Glutamatergic neuron (in vitro differentiated cells): ENCODE data around the gene NUP107. TPM values are rescaled to one million over a fixed set of nuclear protein-coding genes. Genes with fewer than 3 reads are reported as not detected.

ENCODE experiments used
- DNase-seq: peaks from one replicate; pipeline ENCODE4 v3.0.0; 2022
- H3K27ac Mint-ChIP-seq: one replicate; pipeline ENCODE4 v1.8.0; 2020; ENCODE audit warnings: mild to moderate bottlenecking, mixed read lengths, inconsistent platforms; ENCODE audit not compliant: unreplicated experiment
- H3K27me3 Mint-ChIP-seq: one replicate; pipeline ENCODE4 v1.8.0; 2020; ENCODE audit warnings: mild to moderate bottlenecking, moderate library complexity, mixed read lengths, inconsistent platforms; ENCODE audit not compliant: unreplicated experiment
- H3K36me3 Mint-ChIP-seq: one replicate; pipeline ENCODE4 v1.8.0; 2020; ENCODE audit warnings: mild to moderate bottlenecking, mixed read lengths, inconsistent platforms; ENCODE audit not compliant: unreplicated experiment
- H3K4me1 Mint-ChIP-seq: one replicate; pipeline ENCODE4 v1.8.0; 2020; ENCODE audit warnings: mild to moderate bottlenecking, low read depth, mixed read lengths, inconsistent platforms; ENCODE audit not compliant: unreplicated experiment
- H3K4me3 Mint-ChIP-seq: one replicate; pipeline ENCODE4 v1.8.0; 2020; ENCODE audit warnings: mild to moderate bottlenecking, mixed read lengths, inconsistent platforms; ENCODE audit not compliant: unreplicated experiment
- H3K9me3 Mint-ChIP-seq: one replicate; pipeline ENCODE4 v1.8.0; 2020; ENCODE audit warnings: mild to moderate bottlenecking, moderate library complexity, mixed read lengths, inconsistent platforms; ENCODE audit not compliant: unreplicated experiment
- CTCF ChIP-seq: fragments of 200-600 bp; sonication (generic); IDR thresholded peaks from one replicate; pipeline ENCODE4 v1.5.0; 2021; ENCODE audit not compliant: partially characterized antibody, unreplicated experiment
- total RNA-seq: library from RNA; stranded (reverse); fragmentation: NEBNext Ultra II Directional; extraction: Animal tissue kit (Norgen Biotek cat#: 25700); gene quantifications from one replicate; pipeline ENCODE4 v1.2.1, GENCODE V29; 2021; ENCODE audit not compliant: unreplicated experiment

NUP107 gene
- total RNA-seq, 1 donor from 2014 or later = 51.6 TPM

GRCh38 chr12:68784015-68784414 lies 97.2 kb downstream of the NUP107 start:
- TF ChIP-seq CTCF = no peak
- Mint-ChIP-seq H3K4me1 (peaks cover 2% of the 10 kb centered on the region), H3K36me3 (no peaks in the 10 kb centered on the region), H3K9me3 (no peaks in the 10 kb centered on the region), H3K4me3 (no peak overlapping the region), H3K27me3 (peaks cover 2% of the 10 kb centered on the region), H3K27ac (no peak overlapping the region)
- DNase-seq = no peak

GRCh38 chr12:68785358-68785757 lies 98.6 kb downstream of the NUP107 start:
- H3K36me3 Mint-ChIP-seq = no peaks in the 10 kb centered on the region
- DNase-seq = no peak
- no peak overlapping the region for H3K27ac Mint-ChIP-seq
- TF ChIP-seq CTCF = no peak
- no peaks in the 10 kb centered on the region for H3K9me3 Mint-ChIP-seq
- peaks cover 2% of the 10 kb centered on the region for H3K4me1 Mint-ChIP-seq
- no peak overlapping the region for H3K4me3 Mint-ChIP-seq
- peaks cover 2% of the 10 kb centered on the region for H3K27me3 Mint-ChIP-seq

GRCh38 chr12:68785823-68786222 lies 99.0 kb downstream of the NUP107 start:
- Mint-ChIP-seq H3K4me3 (no peak overlapping the region), H3K4me1 (peaks cover 2% of the 10 kb centered on the region), H3K27ac (no peak overlapping the region), H3K36me3 (no peaks in the 10 kb centered on the region), H3K27me3 (peaks cover 2% of the 10 kb centered on the region), H3K9me3 (no peaks in the 10 kb centered on the region)
- TF ChIP-seq CTCF = no peak
- DNase-seq = no peak

GRCh38 chr12:68786929-68787328 lies 100.2 kb downstream of the NUP107 start:
- Mint-ChIP-seq H3K9me3 (no peaks in the 10 kb centered on the region), H3K36me3 (no peaks in the 10 kb centered on the region), H3K4me1 (peaks cover 2% of the 10 kb centered on the region), H3K27ac (no peak overlapping the region), H3K4me3 (no peak overlapping the region), H3K27me3 (peaks cover 2% of the 10 kb centered on the region)
- TF ChIP-seq CTCF = no peak
- DNase-seq = no peak

DNA sequence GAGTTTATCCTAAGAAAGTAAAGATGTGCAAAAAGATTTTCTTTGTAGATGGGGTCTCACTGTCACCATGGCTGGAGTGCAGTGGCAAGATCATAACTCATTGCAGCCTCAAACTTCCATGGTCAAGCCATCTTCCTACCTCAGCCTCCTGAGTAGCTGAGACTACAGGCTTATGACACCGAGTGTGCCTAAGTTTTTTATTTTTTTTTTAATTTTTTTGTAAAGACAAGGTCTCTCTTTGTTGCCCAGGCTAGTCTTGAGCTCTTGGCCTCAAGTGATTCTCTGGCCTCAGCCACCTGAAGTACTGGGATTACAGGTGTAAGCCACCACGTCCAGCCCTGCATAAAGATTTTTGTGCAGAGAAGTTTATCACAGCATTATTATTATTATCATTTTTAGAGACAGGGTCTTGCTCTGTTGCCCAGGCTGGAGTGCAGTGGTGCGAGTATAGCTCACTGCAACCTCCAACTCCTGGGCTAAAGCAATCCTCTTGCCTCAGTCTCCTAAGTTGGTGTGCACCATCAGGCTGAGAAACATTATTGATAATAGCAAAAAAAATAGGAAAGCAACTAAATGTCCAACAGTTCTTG lies 101.9 kb downstream of the NUP107 start:
- Mint-ChIP-seq H3K27me3 (no peaks in the 10 kb centered on the region), H3K36me3 (no peaks in the 10 kb centered on the region), H3K4me1 (peaks cover 10% of the 10 kb centered on the region), H3K9me3 (no peaks in the 10 kb centered on the region), H3K27ac (no peak overlapping the region), H3K4me3 (no peak overlapping the region)
- DNase-seq = no peak
- no peak for TF ChIP-seq CTCF
